ENCODE data around the gene KRTAP5-6.

KRTAP5-6 gene

DNA sequence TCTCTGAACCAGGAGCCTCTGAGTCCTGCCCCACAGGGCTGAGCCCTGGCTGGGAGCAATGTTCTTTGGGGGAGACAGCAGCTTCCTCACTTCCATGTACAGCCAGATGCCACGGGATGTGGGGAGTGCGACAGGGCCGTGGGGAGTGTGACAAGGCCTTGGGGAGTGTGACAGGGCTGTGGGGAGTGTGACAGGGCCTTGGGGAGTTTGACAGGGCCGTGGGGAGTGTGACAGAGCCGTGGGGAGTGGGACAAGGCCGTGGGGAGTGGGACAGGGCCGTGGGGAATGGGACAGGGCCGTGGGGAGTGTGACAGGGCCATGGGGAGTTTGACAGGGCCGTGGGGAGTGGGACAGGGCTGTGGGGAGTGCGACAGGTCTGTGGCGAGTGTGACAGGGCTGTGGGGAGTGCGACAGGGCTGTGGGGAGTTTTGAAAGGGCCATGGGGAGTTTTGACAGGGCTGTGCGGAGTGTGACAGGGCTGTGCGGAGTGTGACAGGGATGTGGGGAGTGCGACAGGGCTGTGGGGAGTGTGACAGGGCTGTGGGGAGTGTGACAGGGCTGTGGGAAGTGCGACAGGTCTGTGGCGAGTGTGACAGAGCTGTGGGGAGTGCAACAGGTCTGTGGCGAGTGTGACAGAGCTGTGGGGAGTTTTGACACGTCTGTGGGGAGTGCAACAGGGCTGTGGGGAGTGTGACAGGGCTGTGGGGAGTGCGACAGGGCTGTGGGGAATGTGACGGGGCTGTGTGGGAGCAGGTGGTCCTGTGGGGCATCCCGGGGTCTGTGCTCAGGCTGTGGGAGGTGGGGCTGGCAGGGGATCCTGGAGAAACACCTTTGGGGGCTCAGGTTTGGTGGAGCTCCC lies 6.6 kb upstream of the KRTAP5-6 start:
- CTCF ChIA-PET: interaction anchor here (0.6 to 5.8 kb wide), 4 partner anchors 8 to 463 kb away, joined by 3 to 261 read pairs (median 107); partner anchors contain the start of gene SYT8
- H3K36me3 ChIP-seq (ENCODE audit: control insufficient read depth in 2 of 2, insufficient read depth in 1 of 2, low read length in 2 of 2): no peaks in the 10 kb centered on the region
- H3K4me3 ChIP-seq (ENCODE audit: low read depth, low read length): no peak overlapping the region
- no peaks in the 10 kb centered on the region for H3K4me1 ChIP-seq (ENCODE audit: control insufficient read depth, insufficient read depth, low read length)
- POLR2A ChIA-PET: no interaction called here
- TF ChIP-seq SCRT2 (tag by site-specific recombination; IDR thresholded peaks at IDR 0.05) (peak; percentile 66), ZNF560 (tag by site-specific recombination; IDR thresholded peaks at IDR 0.05; ENCODE audit: borderline replicate concordance) (no peak)
- H3K27ac ChIP-seq (ENCODE audit: extremely low read depth, low read depth, low read length): no peak overlapping the region
- H3K9me3 ChIP-seq (ENCODE audit: control insufficient read depth, insufficient read depth, low read depth, low read length): no peaks in the 10 kb centered on the region

DNA sequence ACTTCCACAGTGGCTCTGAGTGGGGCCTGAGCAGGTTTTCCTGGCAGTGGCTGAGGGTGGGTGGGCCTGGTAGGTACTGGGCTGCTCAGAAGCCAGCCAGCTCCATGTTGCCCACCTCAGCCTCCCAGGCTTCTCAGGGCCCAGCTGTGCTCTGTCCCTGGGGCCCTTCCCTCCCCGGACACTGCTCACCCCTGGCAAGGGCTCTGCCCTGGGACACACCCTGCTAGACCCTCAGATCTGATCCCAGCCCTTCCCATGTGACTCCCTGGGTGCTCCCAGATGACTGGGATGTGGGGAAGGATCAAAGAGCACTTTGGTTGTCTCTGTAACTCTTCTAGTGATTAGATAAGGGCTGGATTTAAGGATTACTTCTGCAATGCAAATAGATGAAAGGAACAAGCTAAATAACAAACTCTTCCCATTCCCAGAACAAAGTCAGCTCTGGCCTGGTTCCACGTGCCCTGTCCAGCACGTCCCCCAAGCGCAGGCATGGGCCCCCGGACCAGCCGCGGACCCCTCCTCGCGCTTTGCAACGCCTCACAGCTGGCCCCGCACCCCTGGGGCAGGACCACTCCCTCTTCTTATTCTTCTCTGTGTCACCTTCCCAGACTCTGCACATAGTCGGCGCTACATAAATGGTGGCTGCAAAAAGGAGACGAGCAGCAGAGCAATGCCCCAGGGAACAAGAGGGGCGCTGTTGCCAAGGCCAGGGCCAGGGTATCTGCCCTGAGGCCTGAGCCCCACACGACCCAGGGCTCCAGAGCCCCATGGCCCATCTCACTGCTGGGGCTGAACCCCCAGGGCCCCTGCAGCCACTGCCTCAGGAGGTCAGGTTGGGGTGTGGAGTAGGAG lies 5.7 kb upstream of the KRTAP5-6 start:
- CTCF ChIA-PET: interaction anchor here (0.6 to 5.8 kb wide), 6 partner anchors 9 to 462 kb away, joined by 3 to 261 read pairs (median 60); partner anchors contain the start of gene SYT8
- no peaks in the 10 kb centered on the region for H3K4me1 ChIP-seq (ENCODE audit: control insufficient read depth, insufficient read depth, low read length)
- H3K36me3 ChIP-seq (ENCODE audit: control insufficient read depth in 2 of 2, insufficient read depth in 1 of 2, low read length in 2 of 2): no peaks in the 10 kb centered on the region
- H3K27ac ChIP-seq (ENCODE audit: extremely low read depth, low read depth, low read length): no peak overlapping the region
- H3K4me3 ChIP-seq (ENCODE audit: low read depth, low read length): no peak overlapping the region
- TF ChIP-seq ZNF324 (tag by site-specific recombination; IDR thresholded peaks at IDR 0.05) (no peak), BCL11A (tag by site-specific recombination; IDR thresholded peaks at IDR 0.05; ENCODE audit: low read depth) (no peak), ZNF248 (tag by site-specific recombination; IDR thresholded peaks at IDR 0.05) (no peak), ZNF350 (tag by site-specific recombination; IDR thresholded peaks at IDR 0.05) (no peak), ZNF670 (tag by site-specific recombination; IDR thresholded peaks at IDR 0.05; ENCODE audit: low read depth) (no peak), ZBTB8A (tag by site-specific recombination; IDR thresholded peaks at IDR 0.05) (no peak), ZNF10 (tag by site-specific recombination; IDR thresholded peaks at IDR 0.05) (no peak), ZNF112 (tag by site-specific recombination; IDR thresholded peaks at IDR 0.05) (no peak), KLF8 (tag by site-specific recombination; IDR thresholded peaks at IDR 0.05) (no peak), ZNF140 (tag by site-specific recombination; IDR thresholded peaks at IDR 0.05) (no peak), ZNF366 (tag by site-specific recombination; conservative IDR thresholded peaks at IDR 0.05) (no peak), ZNF626 (tag by site-specific recombination; IDR thresholded peaks at IDR 0.05) (no peak), KLF10 (tag by site-specific recombination; IDR thresholded peaks at IDR 0.05) (no peak)
- TF ChIP-seq, protein P1, sequence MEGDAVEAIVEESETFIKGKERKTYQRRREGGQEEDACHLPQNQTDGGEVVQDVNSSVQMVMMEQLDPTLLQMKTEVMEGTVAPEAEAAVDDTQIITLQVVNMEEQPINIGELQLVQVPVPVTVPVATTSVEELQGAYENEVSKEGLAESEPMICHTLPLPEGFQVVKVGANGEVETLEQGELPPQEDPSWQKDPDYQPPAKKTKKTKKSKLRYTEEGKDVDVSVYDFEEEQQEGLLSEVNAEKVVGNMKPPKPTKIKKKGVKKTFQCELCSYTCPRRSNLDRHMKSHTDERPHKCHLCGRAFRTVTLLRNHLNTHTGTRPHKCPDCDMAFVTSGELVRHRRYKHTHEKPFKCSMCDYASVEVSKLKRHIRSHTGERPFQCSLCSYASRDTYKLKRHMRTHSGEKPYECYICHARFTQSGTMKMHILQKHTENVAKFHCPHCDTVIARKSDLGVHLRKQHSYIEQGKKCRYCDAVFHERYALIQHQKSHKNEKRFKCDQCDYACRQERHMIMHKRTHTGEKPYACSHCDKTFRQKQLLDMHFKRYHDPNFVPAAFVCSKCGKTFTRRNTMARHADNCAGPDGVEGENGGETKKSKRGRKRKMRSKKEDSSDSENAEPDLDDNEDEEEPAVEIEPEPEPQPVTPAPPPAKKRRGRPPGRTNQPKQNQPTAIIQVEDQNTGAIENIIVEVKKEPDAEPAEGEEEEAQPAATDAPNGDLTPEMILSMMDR (tag by site-specific recombination; IDR thresholded peaks at IDR 0.05): no peak
- TF ChIP-seq, protein P2, sequence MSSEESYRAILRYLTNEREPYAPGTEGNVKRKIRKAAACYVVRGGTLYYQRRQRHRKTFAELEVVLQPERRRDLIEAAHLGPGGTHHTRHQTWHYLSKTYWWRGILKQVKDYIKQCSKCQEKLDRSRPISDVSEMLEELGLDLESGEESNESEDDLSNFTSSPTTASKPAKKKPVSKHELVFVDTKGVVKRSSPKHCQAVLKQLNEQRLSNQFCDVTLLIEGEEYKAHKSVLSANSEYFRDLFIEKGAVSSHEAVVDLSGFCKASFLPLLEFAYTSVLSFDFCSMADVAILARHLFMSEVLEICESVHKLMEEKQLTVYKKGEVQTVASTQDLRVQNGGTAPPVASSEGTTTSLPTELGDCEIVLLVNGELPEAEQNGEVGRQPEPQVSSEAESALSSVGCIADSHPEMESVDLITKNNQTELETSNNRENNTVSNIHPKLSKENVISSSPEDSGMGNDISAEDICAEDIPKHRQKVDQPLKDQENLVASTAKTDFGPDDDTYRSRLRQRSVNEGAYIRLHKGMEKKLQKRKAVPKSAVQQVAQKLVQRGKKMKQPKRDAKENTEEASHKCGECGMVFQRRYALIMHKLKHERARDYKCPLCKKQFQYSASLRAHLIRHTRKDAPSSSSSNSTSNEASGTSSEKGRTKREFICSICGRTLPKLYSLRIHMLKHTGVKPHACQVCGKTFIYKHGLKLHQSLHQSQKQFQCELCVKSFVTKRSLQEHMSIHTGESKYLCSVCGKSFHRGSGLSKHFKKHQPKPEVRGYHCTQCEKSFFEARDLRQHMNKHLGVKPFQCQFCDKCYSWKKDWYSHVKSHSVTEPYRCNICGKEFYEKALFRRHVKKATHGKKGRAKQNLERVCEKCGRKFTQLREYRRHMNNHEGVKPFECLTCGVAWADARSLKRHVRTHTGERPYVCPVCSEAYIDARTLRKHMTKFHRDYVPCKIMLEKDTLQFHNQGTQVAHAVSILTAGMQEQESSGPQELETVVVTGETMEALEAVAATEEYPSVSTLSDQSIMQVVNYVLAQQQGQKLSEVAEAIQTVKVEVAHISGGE (tag by site-specific recombination; conservative IDR thresholded peaks at IDR 0.05; ENCODE audit: low read depth): no peak
- TF ChIP-seq, protein P3, sequence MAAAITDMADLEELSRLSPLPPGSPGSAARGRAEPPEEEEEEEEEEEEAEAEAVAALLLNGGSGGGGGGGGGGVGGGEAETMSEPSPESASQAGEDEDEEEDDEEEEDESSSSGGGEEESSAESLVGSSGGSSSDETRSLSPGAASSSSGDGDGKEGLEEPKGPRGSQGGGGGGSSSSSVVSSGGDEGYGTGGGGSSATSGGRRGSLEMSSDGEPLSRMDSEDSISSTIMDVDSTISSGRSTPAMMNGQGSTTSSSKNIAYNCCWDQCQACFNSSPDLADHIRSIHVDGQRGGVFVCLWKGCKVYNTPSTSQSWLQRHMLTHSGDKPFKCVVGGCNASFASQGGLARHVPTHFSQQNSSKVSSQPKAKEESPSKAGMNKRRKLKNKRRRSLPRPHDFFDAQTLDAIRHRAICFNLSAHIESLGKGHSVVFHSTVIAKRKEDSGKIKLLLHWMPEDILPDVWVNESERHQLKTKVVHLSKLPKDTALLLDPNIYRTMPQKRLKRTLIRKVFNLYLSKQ (tag by site-specific recombination; IDR thresholded peaks at IDR 0.05; ENCODE audit: borderline replicate concordance): no peak
- TF ChIP-seq, protein P4, sequence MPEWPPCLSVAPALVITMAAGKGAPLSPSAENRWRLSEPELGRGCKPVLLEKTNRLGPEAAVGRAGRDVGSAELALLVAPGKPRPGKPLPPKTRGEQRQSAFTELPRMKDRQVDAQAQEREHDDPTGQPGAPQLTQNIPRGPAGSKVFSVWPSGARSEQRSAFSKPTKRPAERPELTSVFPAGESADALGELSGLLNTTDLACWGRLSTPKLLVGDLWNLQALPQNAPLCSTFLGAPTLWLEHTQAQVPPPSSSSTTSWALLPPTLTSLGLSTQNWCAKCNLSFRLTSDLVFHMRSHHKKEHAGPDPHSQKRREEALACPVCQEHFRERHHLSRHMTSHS (tag by site-specific recombination; IDR thresholded peaks at IDR 0.05): no peak
- TF ChIP-seq, protein P5, sequence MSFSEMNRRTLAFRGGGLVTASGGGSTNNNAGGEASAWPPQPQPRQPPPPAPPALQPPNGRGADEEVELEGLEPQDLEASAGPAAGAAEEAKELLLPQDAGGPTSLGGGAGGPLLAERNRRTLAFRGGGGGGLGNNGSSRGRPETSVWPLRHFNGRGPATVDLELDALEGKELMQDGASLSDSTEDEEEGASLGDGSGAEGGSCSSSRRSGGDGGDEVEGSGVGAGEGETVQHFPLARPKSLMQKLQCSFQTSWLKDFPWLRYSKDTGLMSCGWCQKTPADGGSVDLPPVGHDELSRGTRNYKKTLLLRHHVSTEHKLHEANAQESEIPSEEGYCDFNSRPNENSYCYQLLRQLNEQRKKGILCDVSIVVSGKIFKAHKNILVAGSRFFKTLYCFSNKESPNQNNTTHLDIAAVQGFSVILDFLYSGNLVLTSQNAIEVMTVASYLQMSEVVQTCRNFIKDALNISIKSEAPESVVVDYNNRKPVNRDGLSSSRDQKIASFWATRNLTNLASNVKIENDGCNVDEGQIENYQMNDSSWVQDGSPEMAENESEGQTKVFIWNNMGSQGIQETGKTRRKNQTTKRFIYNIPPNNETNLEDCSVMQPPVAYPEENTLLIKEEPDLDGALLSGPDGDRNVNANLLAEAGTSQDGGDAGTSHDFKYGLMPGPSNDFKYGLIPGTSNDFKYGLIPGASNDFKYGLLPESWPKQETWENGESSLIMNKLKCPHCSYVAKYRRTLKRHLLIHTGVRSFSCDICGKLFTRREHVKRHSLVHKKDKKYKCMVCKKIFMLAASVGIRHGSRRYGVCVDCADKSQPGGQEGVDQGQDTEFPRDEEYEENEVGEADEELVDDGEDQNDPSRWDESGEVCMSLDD (tag by site-specific recombination; IDR thresholded peaks at IDR 0.05): no peak
- POLR2A ChIA-PET: no interaction called here
- H3K9me3 ChIP-seq (ENCODE audit: control insufficient read depth, insufficient read depth, low read depth, low read length): no peaks in the 10 kb centered on the region
